Ascending aorta (tissue), 2 donors: ENCODE results near the gene TBX2. TPM values are rescaled to one million over a fixed set of nuclear protein-coding genes. Genes with fewer than 3 reads are reported as not detected.
"Not testable (repeated sequence)": the region's sequence is repeated elsewhere in the genome, so short reads cannot be mapped to it uniquely, and the experiment has no call there.

Experiments
- DNase-seq, 2 donors: peaks; one replicate each; pipeline ENCODE4 v3.0.0-alpha.2; 2019; ENCODE audit warnings: low spot score in 2 of 2
- H3K27ac ChIP-seq, 2 donors: fragments of 200-600 bp; sonication (generic); one replicate each; pipeline ENCODE4 v1.5.1; 2016 to 2017; ENCODE audit warnings: mild to moderate bottlenecking in 1 of 2
- H3K27me3 ChIP-seq: fragments of 200-600 bp; sonication (generic); one replicate; pipeline ENCODE4 v1.5.1; 2017
- H3K36me3 ChIP-seq, 2 donors: fragments of 200-600 bp; sonication (generic); one replicate each; pipeline ENCODE4 v1.5.1; 2016
- H3K4me1 ChIP-seq, 2 donors: fragments of 200-600 bp; sonication (generic); one replicate each; pipeline ENCODE4 v1.5.1; 2016 to 2017; ENCODE audit warnings: mild to moderate bottlenecking in 1 of 2
- H3K4me3 ChIP-seq, 2 donors: fragments of 200-600 bp; sonication (generic); one replicate each; pipeline ENCODE4 v1.5.1; 2016 to 2017; ENCODE audit warnings: mild to moderate bottlenecking in 1 of 2
- H3K9me3 ChIP-seq, 2 donors: fragments of 200-600 bp; sonication (generic); one replicate each; pipeline ENCODE4 v1.5.1; 2016
- CTCF ChIP-seq, 3 experiments: fragments of 200-600 bp in 2 of 3; fragments of 450-650 bp in 1 of 3; sonication (generic) in 2 of 3; IDR thresholded peaks; one replicate each; pipeline ENCODE4 v1.5.1; 2016 to 2019; ENCODE audit warnings: antibody characterized with exemption in 3 of 3, mild to moderate bottlenecking in 1 of 3, moderate library complexity in 1 of 3
- intact Hi-C: fragments of 100-400 bp; cut with DNase I; formaldehyde crosslinking; loops from one replicate; pipeline ENCODE4 v1.15.1; 2023
- total RNA-seq: library from RNA; depleted of rRNA; stranded (reverse); fragments of >200 nt; gene quantifications from one replicate; pipeline ENCODE4 v1.1.0, GENCODE V29; 2016

Gene TBX2
- total RNA-seq, 1 donor from 2014 or later: 100 TPM

GRCh38 chr17:61444831-61445230 lies 45.2 kb downstream of the TBX2 start:
- H3K27me3 ChIP-seq: no peaks in the 10 kb centered on the region
- TF ChIP-seq CTCF (IDR thresholded peaks at IDR 0.05): no peak
- no peaks in the 10 kb centered on the region for H3K9me3 ChIP-seq

GRCh38 chr17:61447358-61447757 lies 47.7 kb downstream of the TBX2 start:
- H3K4me3 ChIP-seq: no peak overlapping the region
- TF ChIP-seq CTCF (IDR thresholded peaks at IDR 0.05): no peak
- H3K27me3 ChIP-seq: peaks cover 12% of the 10 kb centered on the region
- H3K4me1 ChIP-seq: peaks cover 5 to 8% of the 10 kb centered on the region in 2 donors
- no peaks in the 10 kb centered on the region for H3K36me3 ChIP-seq
- H3K9me3 ChIP-seq: no peaks in the 10 kb centered on the region
- H3K27ac ChIP-seq: no peak overlapping the region
- DNase-seq: no peak
- intact Hi-C loops: loop anchor here (5.0 kb wide), 1 partner anchor 45 kb away; no protein-coding TSS in a partner anchor

More at GRCh38 chr17:61444831-61445230, 45.2 kb downstream of the TBX2 start:
- H3K4me1 ChIP-seq: no peaks in the 10 kb centered on the region
- H3K4me3 ChIP-seq: no peak overlapping the region
- no peak for DNase-seq
- H3K36me3 ChIP-seq: no peaks in the 10 kb centered on the region
- intact Hi-C loops: loop anchor here (5.0 kb wide), 1 partner anchor 47 kb away; no protein-coding TSS in a partner anchor
- no peak overlapping the region for H3K27ac ChIP-seq

DNA sequence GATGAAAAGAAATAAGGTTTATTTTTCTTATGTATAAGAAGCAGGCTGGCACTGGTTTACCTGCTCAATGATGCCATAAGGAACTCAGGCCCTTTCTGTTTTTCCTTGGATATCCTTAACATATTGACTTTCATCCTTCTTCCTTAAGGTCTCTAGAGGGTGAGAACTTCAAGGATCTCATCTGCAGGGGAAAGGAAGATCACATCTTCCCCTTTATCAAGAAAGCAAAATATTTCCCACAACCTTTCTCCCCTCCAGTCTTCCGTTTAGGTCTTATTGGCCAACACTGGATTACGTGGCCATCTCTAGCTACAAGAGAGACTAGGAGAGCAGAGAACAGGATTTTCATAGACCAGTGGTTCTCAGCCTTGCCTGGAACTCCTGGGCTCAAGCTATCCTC lies 48.4 kb downstream of the TBX2 start:
- no peak for DNase-seq
- peaks cover 5 to 12% of the 10 kb centered on the region in 2 donors for H3K4me1 ChIP-seq
- TF ChIP-seq CTCF (IDR thresholded peaks at IDR 0.05): no peak
- no peak overlapping the region for H3K4me3 ChIP-seq
- intact Hi-C loops: loop anchor here (5.0 kb wide), 1 partner anchor 44 kb away; no protein-coding TSS in a partner anchor
- no peaks in the 10 kb centered on the region for H3K36me3 ChIP-seq
- peaks cover 19% of the 10 kb centered on the region for H3K27me3 ChIP-seq
- H3K9me3 ChIP-seq: no peaks in the 10 kb centered on the region
- H3K27ac ChIP-seq: no peak overlapping the region

DNA sequence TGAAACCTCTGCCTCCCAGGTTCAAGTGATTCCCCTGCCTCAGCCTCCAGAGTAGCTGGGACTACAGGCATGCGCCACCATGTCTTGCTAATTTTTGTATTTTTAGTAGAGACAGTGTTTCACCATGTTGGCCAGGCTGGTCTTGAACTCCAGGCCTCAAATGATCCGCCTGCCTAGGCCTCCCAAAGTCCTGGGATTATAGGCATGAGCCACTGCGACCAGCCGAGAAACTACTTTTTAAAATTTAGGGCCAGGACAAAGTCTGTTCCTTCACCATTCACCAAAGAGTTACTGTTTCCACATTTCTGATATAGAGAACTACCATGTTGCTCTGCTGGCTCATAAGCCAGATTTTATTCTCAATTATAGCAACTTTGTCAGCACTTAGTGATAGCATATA lies 49.5 kb downstream of the TBX2 start:
- H3K36me3 ChIP-seq, H3K27ac ChIP-seq, DNase-seq, H3K4me3 ChIP-seq, H3K9me3 ChIP-seq: not testable (repeated sequence)
- Histone ChIP-seq H3K27me3 (peaks cover 19% of the 10 kb centered on the region), H3K4me1 (peaks cover 5 to 12% of the 10 kb centered on the region in 2 donors)
- intact Hi-C loops: loop anchor here (5.0 kb wide), 1 partner anchor 43 kb away; no protein-coding TSS in a partner anchor

- intact Hi-C loops: loop anchor here (5.0 kb wide), 1 partner anchor 42 kb away; no protein-coding TSS in a partner anchor
- Histone ChIP-seq H3K4me3 (no peak overlapping the region), H3K36me3 (no peaks in the 10 kb centered on the region), H3K27ac (no peak overlapping the region), H3K27me3 (peaks cover 27% of the 10 kb centered on the region), H3K9me3 (no peaks in the 10 kb centered on the region), H3K4me1 (peaks cover 5 to 14% of the 10 kb centered on the region in 2 donors)
- no peak for DNase-seq
- no peak for TF ChIP-seq CTCF (IDR thresholded peaks at IDR 0.05)
Measured at GRCh38 chr17:61449707-61450640, 50.3 kb downstream of the TBX2 start.
